IMR-90 (cell line): ENCODE measurements around the gene ZCCHC3. TPM values are rescaled to one million over a fixed set of nuclear protein-coding genes. Genes with fewer than 3 reads are reported as not detected.

Experiments used
- ATAC-seq: fragments of 200-7000 bp; cut with Tn5 transposase; 2 replicates; pipeline ENCODE4 v1.9.1; 2020; ENCODE audit warnings: low read depth, mild to moderate bottlenecking, moderate library complexity
- BruUV-seq: library from RNA; stranded (reverse); fragments of 400-500 nt; replicated peaks from 2 replicates; lab custom pipeline; 2021; lab: Mats Ljungman, UMichigan
- CTCF ChIA-PET: fragments of 300-600 bp; formaldehyde crosslinking; extraction: SDS; loops from one replicate; lab custom pipeline; 2021; ENCODE audit warnings: antibody characterized with exemption; lab: Yijun Ruan, JAX
- POLR2A ChIA-PET: fragments of 300-600 bp; sonication (Branson Sonifier 250); formaldehyde crosslinking; loops from one replicate; lab custom pipeline; 2022; ENCODE audit warnings: antibody characterized with exemption; ENCODE audit not compliant: unreplicated experiment; lab: Charles Lee
- DNase-seq: peaks from one replicate; pipeline ENCODE4 v3.0.0; 2013
- H2AFZ ChIP-seq: replicated peaks from 2 replicates; pipeline ENCODE3; 2013; ENCODE audit warnings: low read length, mild to moderate bottlenecking; ENCODE audit not compliant: poor library complexity
- H2AK5ac ChIP-seq: 2 replicates; pipeline ENCODE4 v1.6.1; 2013; ENCODE audit warnings: low read depth, low read length, inconsistent platforms
- H2AK9ac ChIP-seq: replicated peaks from 2 replicates; pipeline ENCODE3; 2013; ENCODE audit warnings: mild to moderate bottlenecking, low read depth, low read length, moderate library complexity; ENCODE audit not compliant: poor library complexity
- H2BK120ac ChIP-seq: 2 replicates; pipeline ENCODE4 v1.6.1; 2013; ENCODE audit warnings: low read depth, low read length, inconsistent platforms
- H2BK15ac ChIP-seq: 3 replicates; pipeline ENCODE4 v1.6.1; 2013; ENCODE audit warnings: low read depth, low read length, inconsistent platforms
- H2BK20ac ChIP-seq: 2 replicates; pipeline ENCODE4 v1.6.1; 2013; ENCODE audit warnings: low read depth, mild to moderate bottlenecking, inconsistent platforms, low read length, moderate library complexity
- H2BK5ac ChIP-seq: 2 replicates; pipeline ENCODE4 v1.6.1; 2013; ENCODE audit warnings: mild to moderate bottlenecking, low read depth, low read length, inconsistent platforms; ENCODE audit not compliant: poor library complexity, severe bottlenecking
- H3K14ac ChIP-seq: replicated peaks from 2 replicates; pipeline ENCODE4 v1.6.1; 2013; ENCODE audit warnings: low read depth, low read length, inconsistent platforms
- H3K18ac ChIP-seq: 2 replicates; pipeline ENCODE4 v1.6.1; 2013; ENCODE audit warnings: low read depth, low read length, control low read depth
- H3K23ac ChIP-seq: 2 replicates; pipeline ENCODE4 v1.6.1; 2013; ENCODE audit warnings: low read depth, low read length, inconsistent platforms
- H3K27ac ChIP-seq: 2 replicates; pipeline ENCODE4 v1.5.1; 2013; ENCODE audit warnings: mild to moderate bottlenecking, control low read depth, low read length; ENCODE audit not compliant: insufficient read depth
- H3K27me3 ChIP-seq: 2 replicates; pipeline ENCODE4 v1.6.1; 2013; ENCODE audit warnings: low read length; ENCODE audit not compliant: control insufficient read depth, insufficient read depth
- H3K36me3 ChIP-seq: 2 replicates; pipeline ENCODE4 v1.6.1; 2013; ENCODE audit warnings: low read length, mixed read lengths; ENCODE audit not compliant: control insufficient read depth, insufficient read depth
- H3K4ac ChIP-seq: 2 replicates; pipeline ENCODE4 v1.6.1; 2013; ENCODE audit warnings: low read depth, low read length, inconsistent platforms
- H3K4me1 ChIP-seq: 2 replicates; pipeline ENCODE4 v1.6.1; 2013; ENCODE audit warnings: low read length, mixed read lengths; ENCODE audit not compliant: control insufficient read depth, insufficient read depth
- H3K4me2 ChIP-seq: 2 replicates; pipeline ENCODE4 v1.6.1; 2013; ENCODE audit warnings: low read depth, mild to moderate bottlenecking, control low read depth, low read length, moderate library complexity
- H3K4me3 ChIP-seq: 2 replicates; pipeline ENCODE4 v1.5.1; 2013; ENCODE audit warnings: low read depth, mild to moderate bottlenecking, control low read depth, low read length, moderate library complexity; ENCODE audit not compliant: insufficient read depth
- H3K56ac ChIP-seq: 2 replicates; pipeline ENCODE4 v1.6.1; 2013; ENCODE audit warnings: low read length, inconsistent platforms; ENCODE audit not compliant: insufficient read depth; ENCODE audit errors: extremely low read depth
- H3K79me1 ChIP-seq, 2 experiments: 2 replicates each; pipeline ENCODE4 v1.6.1; 2013; ENCODE audit warnings: low read length in 2 of 2, inconsistent platforms in 1 of 2, low read depth in 1 of 2
- H3K9ac ChIP-seq: 2 replicates; pipeline ENCODE4 v1.6.1; 2013; ENCODE audit warnings: low read depth, low read length, control low read depth
- H3K9me1 ChIP-seq: 2 replicates; pipeline ENCODE4 v1.6.1; 2013; ENCODE audit warnings: low read length, inconsistent platforms; ENCODE audit not compliant: insufficient read depth
- H3K9me3 ChIP-seq: 2 replicates; pipeline ENCODE4 v1.6.1; 2013; ENCODE audit warnings: low read length; ENCODE audit not compliant: control insufficient read depth, insufficient read depth
- H4K20me1 ChIP-seq: 2 replicates; pipeline ENCODE4 v1.6.1; 2013; ENCODE audit warnings: low read length, inconsistent platforms; ENCODE audit not compliant: insufficient read depth
- H4K5ac ChIP-seq: 2 replicates; pipeline ENCODE4 v1.6.1; 2013; ENCODE audit warnings: mild to moderate bottlenecking, low read depth, low read length, control low read depth
- H4K8ac ChIP-seq, 2 experiments: 2 replicates each; pipeline ENCODE4 v1.6.1; 2013; ENCODE audit warnings: low read depth in 2 of 2, low read length in 2 of 2, control low read depth in 1 of 2, inconsistent platforms in 1 of 2
- H4K91ac ChIP-seq: 2 replicates; pipeline ENCODE4 v1.6.1; 2013; ENCODE audit warnings: low read depth, low read length, inconsistent platforms; ENCODE audit not compliant: insufficient read depth
- BHLHE40 ChIP-seq: fragments of 150-350 bp; IDR thresholded peaks from 2 replicates; pipeline ENCODE4 v1.6.1; 2016; ENCODE audit warnings: mild to moderate bottlenecking, low read depth, low read length
- CEBPB ChIP-seq: IDR thresholded peaks from 2 replicates; pipeline ENCODE4 v1.6.1; 2012; ENCODE audit warnings: low read depth, low read length, improper control_type of control experiment
- CHD1 ChIP-seq: IDR thresholded peaks from 2 replicates; pipeline ENCODE4 v1.6.1; 2012; ENCODE audit warnings: low read depth, low read length, improper control_type of control experiment
- FOS ChIP-seq: fragments of 150-350 bp; IDR thresholded peaks from 2 replicates; pipeline ENCODE4 v1.6.1; 2016; ENCODE audit warnings: low read depth, low read length
- MAFK ChIP-seq: IDR thresholded peaks from 2 replicates; pipeline ENCODE4 v1.6.1; 2012; ENCODE audit warnings: low read depth, low read length, improper control_type of control experiment
- MAZ ChIP-seq: IDR thresholded peaks from 2 replicates; pipeline ENCODE4 v1.6.1; 2012; ENCODE audit warnings: low read depth, mild to moderate bottlenecking, low read length, improper control_type of control experiment, moderate library complexity, borderline replicate concordance
- MXI1 ChIP-seq: IDR thresholded peaks from 2 replicates; pipeline ENCODE4 v1.6.1; 2012; ENCODE audit warnings: low read depth, mild to moderate bottlenecking, low read length, moderate library complexity, borderline replicate concordance
- NFE2L2 ChIP-seq: fragments of 150-350 bp; IDR thresholded peaks from 2 replicates; pipeline ENCODE4 v1.6.1; 2016; ENCODE audit warnings: low read depth, mild to moderate bottlenecking, low read length
- POLR2A ChIP-seq: IDR thresholded peaks from 2 replicates; pipeline ENCODE4 v1.6.1; 2012; ENCODE audit warnings: mild to moderate bottlenecking, low read depth, low read length
- RAD21 ChIP-seq: IDR thresholded peaks from 2 replicates; pipeline ENCODE4 v1.6.1; 2012; ENCODE audit warnings: low read length, improper control_type of control experiment
- RCOR1 ChIP-seq: IDR thresholded peaks from 2 replicates; pipeline ENCODE4 v1.6.1; 2012; ENCODE audit warnings: mild to moderate bottlenecking, low read length, improper control_type of control experiment; ENCODE audit not compliant: insufficient replicate concordance
- RFX5 ChIP-seq: IDR thresholded peaks from 2 replicates; pipeline ENCODE4 v1.8.0; 2012; ENCODE audit warnings: low read depth, mild to moderate bottlenecking, low read length, moderate library complexity
- SMC3 ChIP-seq: fragments of 150-350 bp; IDR thresholded peaks from 2 replicates; pipeline ENCODE4 v1.6.1; 2016; ENCODE audit warnings: low read depth, mild to moderate bottlenecking, antibody characterized with exemption, low read length, moderate library complexity
- WGBS, 2 experiments: methylation state at CpG; one replicate each; pipeline versions ENCODE4 v1.1.5 to v1.1.7; 2013; ENCODE audit warnings: missing lambda C conversion rate in 2 of 2; ENCODE audit not compliant: insufficient read length in 1 of 2; ENCODE audit errors: extremely low coverage in 2 of 2; 5-methylcytosine and 5-hydroxymethylcytosine counted together
- dilution Hi-C: fragments of 300-500 bp; cut with HindIII; formaldehyde crosslinking; loops from one replicate; pipeline ENCODE4 v1.14.3; 2018; ENCODE audit warnings: low sequenced_read_pairs; ENCODE audit not compliant: unreplicated experiment
- in situ Hi-C: fragments of 300-500 bp; cut with MboI; formaldehyde crosslinking; loops from 3 replicates; pipeline ENCODE4 v1.14.3; 2019; ENCODE audit warnings: low sequenced_read_pairs, inconsistent platforms, mixed read lengths
- intact Hi-C: fragments of 100-400 bp; cut with micrococcal nuclease; formaldehyde crosslinking; loops from 2 replicates; pipeline ENCODE4 v1.10.0; 2022
- polyA plus RNA-seq, 3 experiments: library from polyadenylated mRNA; depleted of rRNA; stranded (reverse); fragments of >200 nt; gene quantifications; 2 replicates each; pipeline ENCODE4 v1.2.3, GENCODE V29; 2012; ENCODE audit warnings: low replicate concordance in 1 of 3
- total RNA-seq: library from RNA; depleted of rRNA; stranded (reverse); fragments of >200 nt; gene quantifications from 2 replicates; pipeline ENCODE4 v1.2.3, GENCODE V29; 2012
- TF ChIP-seq, protein P1 (sequence below): fragments of 150-350 bp; IDR thresholded peaks from 2 replicates; pipeline ENCODE4 v1.6.1; 2017; ENCODE audit warnings: mild to moderate bottlenecking, antibody characterized with exemption, low read length, low read depth
- TF ChIP-seq, protein P2 (sequence below): fragments of 150-350 bp; IDR thresholded peaks from 2 replicates; pipeline ENCODE4 v1.6.1; 2016; ENCODE audit warnings: low read depth, mild to moderate bottlenecking, low read length, moderate library complexity, borderline replicate concordance
- TF ChIP-seq, protein P3 (sequence below): conservative IDR thresholded peaks from 2 replicates; pipeline ENCODE4 v1.5.1; 2012; ENCODE audit warnings: mild to moderate bottlenecking, low read depth, low read length, improper control_type of control experiment

The ZCCHC3 gene
- total and polyA plus RNA-seq, 2 of the 4 experiments (the other 2 are of a cell fraction): 8.2 to 10.9 TPM

DNA sequence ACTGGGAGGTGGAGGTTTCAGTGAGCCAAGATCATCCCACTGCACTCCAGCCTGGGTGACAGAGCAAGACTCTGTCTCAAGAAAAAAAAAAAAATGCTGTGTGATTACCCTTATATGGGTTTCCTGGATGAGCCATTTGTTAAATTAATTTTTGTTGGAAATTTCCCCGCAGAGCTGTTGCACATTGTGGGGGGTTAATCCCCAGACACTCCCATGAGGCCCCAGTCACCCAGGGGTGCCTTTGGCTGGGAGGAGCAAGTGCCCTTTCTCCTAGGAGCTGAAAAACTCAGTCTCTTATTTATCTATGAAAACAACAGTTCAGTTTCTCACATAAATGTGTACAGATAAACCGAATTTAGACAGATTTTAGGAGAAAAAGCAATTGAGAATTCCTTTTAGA, 44.6 kb upstream of the ZCCHC3 start:
- WGBS, 2 experiments: no CpG with 5 or more reads among the region's 2 CpGs
- H4K20me1 ChIP-seq: no peaks in the 10 kb centered on the region
- no peak overlapping the region for H3K4me2 ChIP-seq
- TF ChIP-seq RFX5: no peak
- TF ChIP-seq NFE2L2: no peak
- no peak for TF ChIP-seq MAZ
- no peak for TF ChIP-seq RCOR1
- TF ChIP-seq FOS: no peak
- TF ChIP-seq MXI1: no peak
- TF ChIP-seq POLR2A: no peak
- TF ChIP-seq, protein P1, sequence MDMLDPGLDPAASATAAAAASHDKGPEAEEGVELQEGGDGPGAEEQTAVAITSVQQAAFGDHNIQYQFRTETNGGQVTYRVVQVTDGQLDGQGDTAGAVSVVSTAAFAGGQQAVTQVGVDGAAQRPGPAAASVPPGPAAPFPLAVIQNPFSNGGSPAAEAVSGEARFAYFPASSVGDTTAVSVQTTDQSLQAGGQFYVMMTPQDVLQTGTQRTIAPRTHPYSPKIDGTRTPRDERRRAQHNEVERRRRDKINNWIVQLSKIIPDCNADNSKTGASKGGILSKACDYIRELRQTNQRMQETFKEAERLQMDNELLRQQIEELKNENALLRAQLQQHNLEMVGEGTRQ: no peak
- no peak for TF ChIP-seq BHLHE40
- TF ChIP-seq CHD1: no peak
- no peak for TF ChIP-seq MAFK
- no peak for TF ChIP-seq CEBPB
- TF ChIP-seq, protein P2, sequence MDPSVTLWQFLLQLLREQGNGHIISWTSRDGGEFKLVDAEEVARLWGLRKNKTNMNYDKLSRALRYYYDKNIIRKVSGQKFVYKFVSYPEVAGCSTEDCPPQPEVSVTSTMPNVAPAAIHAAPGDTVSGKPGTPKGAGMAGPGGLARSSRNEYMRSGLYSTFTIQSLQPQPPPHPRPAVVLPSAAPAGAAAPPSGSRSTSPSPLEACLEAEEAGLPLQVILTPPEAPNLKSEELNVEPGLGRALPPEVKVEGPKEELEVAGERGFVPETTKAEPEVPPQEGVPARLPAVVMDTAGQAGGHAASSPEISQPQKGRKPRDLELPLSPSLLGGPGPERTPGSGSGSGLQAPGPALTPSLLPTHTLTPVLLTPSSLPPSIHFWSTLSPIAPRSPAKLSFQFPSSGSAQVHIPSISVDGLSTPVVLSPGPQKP: no peak
- TF ChIP-seq SMC3: no peak
- TF ChIP-seq RAD21: no peak
- TF ChIP-seq, protein P3, sequence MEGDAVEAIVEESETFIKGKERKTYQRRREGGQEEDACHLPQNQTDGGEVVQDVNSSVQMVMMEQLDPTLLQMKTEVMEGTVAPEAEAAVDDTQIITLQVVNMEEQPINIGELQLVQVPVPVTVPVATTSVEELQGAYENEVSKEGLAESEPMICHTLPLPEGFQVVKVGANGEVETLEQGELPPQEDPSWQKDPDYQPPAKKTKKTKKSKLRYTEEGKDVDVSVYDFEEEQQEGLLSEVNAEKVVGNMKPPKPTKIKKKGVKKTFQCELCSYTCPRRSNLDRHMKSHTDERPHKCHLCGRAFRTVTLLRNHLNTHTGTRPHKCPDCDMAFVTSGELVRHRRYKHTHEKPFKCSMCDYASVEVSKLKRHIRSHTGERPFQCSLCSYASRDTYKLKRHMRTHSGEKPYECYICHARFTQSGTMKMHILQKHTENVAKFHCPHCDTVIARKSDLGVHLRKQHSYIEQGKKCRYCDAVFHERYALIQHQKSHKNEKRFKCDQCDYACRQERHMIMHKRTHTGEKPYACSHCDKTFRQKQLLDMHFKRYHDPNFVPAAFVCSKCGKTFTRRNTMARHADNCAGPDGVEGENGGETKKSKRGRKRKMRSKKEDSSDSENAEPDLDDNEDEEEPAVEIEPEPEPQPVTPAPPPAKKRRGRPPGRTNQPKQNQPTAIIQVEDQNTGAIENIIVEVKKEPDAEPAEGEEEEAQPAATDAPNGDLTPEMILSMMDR: no peak
- POLR2A ChIA-PET: no interaction called here
- no peak overlapping the region for H2AK5ac ChIP-seq
- no peaks in the 10 kb centered on the region for H3K79me1 ChIP-seq
- no peaks in the 10 kb centered on the region for H3K36me3 ChIP-seq
- no peak overlapping the region for H2BK20ac ChIP-seq
- H3K9me3 ChIP-seq: no peaks in the 10 kb centered on the region
- no peak overlapping the region for H3K56ac ChIP-seq
- H2AK9ac ChIP-seq: no peak overlapping the region
- H3K4ac ChIP-seq: no peak overlapping the region
- H4K5ac ChIP-seq: no peak overlapping the region
- H3K27me3 ChIP-seq: peaks cover 13% of the 10 kb centered on the region
- intact Hi-C loops (no loop called here), in situ Hi-C loops (no loop called here), dilution Hi-C loops (no loop called here)
- no peak overlapping the region for H3K23ac ChIP-seq
- H3K14ac ChIP-seq: no peak overlapping the region
- no peak overlapping the region for H3K9ac ChIP-seq
- DNase-seq: no peak
- H2AFZ ChIP-seq: no peak overlapping the region
- H4K8ac ChIP-seq: no peak overlapping the region
- no peak overlapping the region for H2BK5ac ChIP-seq
- no peak for ATAC-seq
- no peaks in the 10 kb centered on the region for H3K4me1 ChIP-seq
- no peak overlapping the region for H2BK15ac ChIP-seq
- no peaks in the 10 kb centered on the region for H3K9me1 ChIP-seq
- CTCF ChIA-PET: no interaction called here
- H4K91ac ChIP-seq: no peak overlapping the region
- no peak overlapping the region for H3K27ac ChIP-seq
- no peak overlapping the region for H2BK120ac ChIP-seq
- H3K4me3 ChIP-seq: no peak overlapping the region
- BruUV-seq: no TSS peak
- no peak overlapping the region for H3K18ac ChIP-seq
